SK-N-MC (cell line): Measurements from ENCODE around the gene SPATA46.

ENCODE experiments used
- DNase-seq: peaks from one replicate; pipeline ENCODE4 v3.0.0-alpha.2; 2011; ENCODE audit warnings: low read depth, low spot score
- H3K27ac ChIP-seq: fragments of 200-600 bp; sonication (generic); 2 replicates; pipeline ENCODE4 v1.5.1; 2016; ENCODE audit warnings: mixed run types
- H3K36me3 ChIP-seq: fragments of 200-600 bp; sonication (generic); 2 replicates; pipeline ENCODE4 v1.6.1; 2017; ENCODE audit warnings: antibody characterized with exemption, low read length, mixed read lengths; ENCODE audit not compliant: insufficient read depth
- H3K4me3 ChIP-seq: fragments of 200-600 bp; sonication (generic); 2 replicates; pipeline ENCODE4 v1.5.1; 2016
- H3K9ac ChIP-seq: fragments of 200-600 bp; sonication (generic); 2 replicates; pipeline ENCODE4 v1.8.0; 2017; ENCODE audit warnings: mixed run types, mixed read lengths; ENCODE audit not compliant: insufficient read length
- H3K9me3 ChIP-seq: fragments of 200-600 bp; sonication (generic); 2 replicates; pipeline ENCODE4 v1.6.1; 2017; ENCODE audit warnings: low read depth, mild to moderate bottlenecking, antibody characterized with exemption, low read length, moderate library complexity, mixed read lengths
- EZH2 ChIP-seq: fragments of 200-600 bp; sonication (generic); IDR thresholded peaks from one replicate; pipeline ENCODE4 v1.6.1; 2017; ENCODE audit warnings: antibody characterized with exemption
- FOXP2 ChIP-seq: optimal IDR thresholded peaks from 2 replicates; pipeline ENCODE3; 2011; ENCODE audit warnings: mild to moderate bottlenecking, moderate library complexity; ENCODE audit not compliant: insufficient read depth; ENCODE audit errors: extremely low read length, control extremely low read depth
- POLR2AphosphoS5 ChIP-seq: IDR thresholded peaks from 2 replicates; pipeline ENCODE4 v1.6.1; 2012; ENCODE audit warnings: mild to moderate bottlenecking, low read depth, low read length, borderline replicate concordance

SPATA46 gene

DNA sequence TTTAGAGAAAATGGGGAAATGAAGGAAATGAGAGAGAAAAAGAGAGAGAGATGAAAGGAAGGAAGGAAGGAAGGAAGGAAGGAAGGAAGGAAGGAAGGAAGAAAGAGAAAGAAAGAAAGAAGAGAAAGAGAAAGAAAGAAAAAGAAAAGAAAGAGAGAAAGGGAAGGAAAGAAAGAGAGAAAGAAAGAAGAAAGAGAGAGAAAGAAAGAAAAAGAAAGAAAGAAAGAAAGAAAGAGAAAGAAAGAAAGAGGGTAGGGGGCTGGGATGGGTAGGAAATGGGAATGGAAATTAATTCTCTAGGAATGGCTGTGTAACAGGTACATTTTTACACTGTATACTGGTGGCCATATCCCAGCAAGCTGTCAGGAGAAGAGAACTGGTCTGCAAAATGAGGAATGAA lies 39.6 kb upstream of the SPATA46 start:
- TF ChIP-seq POLR2AphosphoS5 = no peak
- no peak for TF ChIP-seq EZH2
- TF ChIP-seq FOXP2 = no peak
- no peak overlapping the region for H3K4me3 ChIP-seq
- no peak overlapping the region for H3K27ac ChIP-seq
- H3K9ac ChIP-seq = no peak overlapping the region
- no peak for DNase-seq
- H3K36me3 ChIP-seq = no peaks in the 10 kb centered on the region
- no peaks in the 10 kb centered on the region for H3K9me3 ChIP-seq

DNA sequence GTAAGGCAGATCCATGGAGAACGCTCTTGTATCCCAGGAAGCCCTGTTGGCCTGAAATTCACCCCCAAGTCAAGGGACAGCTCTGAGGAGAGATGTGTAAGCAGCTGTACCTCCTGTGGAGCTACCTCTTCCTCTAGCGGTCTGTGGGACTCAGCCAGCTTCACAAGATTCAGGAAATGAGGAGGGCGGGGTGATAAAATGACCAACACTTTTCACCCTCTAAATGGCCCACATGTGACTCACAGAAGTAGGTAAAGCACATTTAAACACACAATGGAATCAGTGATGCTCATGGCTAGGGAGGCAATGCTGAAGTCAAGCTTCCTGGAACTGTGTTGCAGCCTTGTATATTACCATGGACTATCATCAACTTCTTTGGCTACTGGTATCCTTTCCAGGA lies 35.3 kb upstream of the SPATA46 start, which contains the start of gene SH2D1B:
Gene SH2D1B, minus strand, starts transcription at position 135 of the 400 bp plus-strand sequence. Its CDS starts 120 bp downstream, at position 15.
- no peak within 1 kb of the TSS for H3K9ac ChIP-seq
- TF ChIP-seq FOXP2 (no peak), POLR2AphosphoS5 (no peak), EZH2 (no peak)

DNA sequence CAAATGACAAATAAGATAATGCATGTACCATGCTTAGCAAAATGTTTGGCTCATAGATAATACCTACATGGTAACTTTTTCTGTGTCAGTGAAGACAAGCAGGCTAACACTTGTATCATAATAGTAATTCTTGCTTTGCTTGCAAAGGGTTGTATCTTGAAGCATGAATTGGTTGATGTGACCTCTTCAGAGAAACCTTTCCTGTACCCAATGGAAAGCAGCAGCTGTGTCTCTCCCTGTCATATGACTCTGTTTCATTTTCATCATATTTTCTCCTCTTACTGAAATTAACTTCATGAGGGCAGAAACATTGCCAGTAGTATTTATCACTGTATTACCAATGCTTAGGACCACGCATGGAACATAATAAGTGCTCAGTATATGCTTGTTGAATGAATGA lies 30.9 kb upstream of the SPATA46 start:
- TF ChIP-seq EZH2 = no peak
- no peak for TF ChIP-seq FOXP2
- no peak for TF ChIP-seq POLR2AphosphoS5
- H3K9me3 ChIP-seq = no peaks in the 10 kb centered on the region; the same call in 1 of the 2 replicates
- no peak for DNase-seq
- no peak overlapping the region for H3K27ac ChIP-seq
- H3K9ac ChIP-seq = no peak overlapping the region
- no peak overlapping the region for H3K4me3 ChIP-seq
- H3K36me3 ChIP-seq = no peaks in the 10 kb centered on the region

More for the DNA sequence above, 35.3 kb upstream of the SPATA46 start, which contains the start of gene SH2D1B:
- no peak within 1 kb of the TSS for H3K4me3 ChIP-seq
- no peaks in the 10 kb centered on the region for H3K9me3 ChIP-seq
- no peak within 1 kb of the TSS for H3K27ac ChIP-seq
- H3K36me3 ChIP-seq = no peaks in the 10 kb centered on the region
- no peak for DNase-seq

DNA sequence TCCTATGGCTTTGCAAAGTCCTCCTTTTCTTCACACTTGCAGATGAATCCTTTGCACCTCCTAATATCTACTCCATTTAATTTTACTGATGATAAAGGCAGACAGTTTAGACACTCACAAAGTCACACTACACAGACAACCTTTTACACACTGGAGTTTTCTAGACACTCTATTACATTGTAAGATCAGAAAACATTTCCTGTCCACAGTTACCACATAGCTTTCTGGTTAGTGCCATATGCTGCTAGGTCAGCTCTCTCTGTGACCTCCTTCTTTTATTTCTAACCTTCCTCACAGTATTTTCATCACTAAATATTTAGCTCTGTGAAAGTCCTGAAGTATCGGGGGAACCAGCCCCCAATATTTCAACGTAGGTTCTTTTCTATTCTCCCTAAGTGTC lies 30.2 kb upstream of the SPATA46 start:
- no peak overlapping the region for H3K9ac ChIP-seq
- no peak for DNase-seq
- H3K36me3 ChIP-seq = no peaks in the 10 kb centered on the region
- TF ChIP-seq EZH2 (no peak), FOXP2 (no peak), POLR2AphosphoS5 (no peak)
- H3K27ac ChIP-seq = no peak overlapping the region
- no peak overlapping the region for H3K4me3 ChIP-seq
- H3K9me3 ChIP-seq = no peaks in the 10 kb centered on the region; the same call in 1 of the 2 replicates

DNA sequence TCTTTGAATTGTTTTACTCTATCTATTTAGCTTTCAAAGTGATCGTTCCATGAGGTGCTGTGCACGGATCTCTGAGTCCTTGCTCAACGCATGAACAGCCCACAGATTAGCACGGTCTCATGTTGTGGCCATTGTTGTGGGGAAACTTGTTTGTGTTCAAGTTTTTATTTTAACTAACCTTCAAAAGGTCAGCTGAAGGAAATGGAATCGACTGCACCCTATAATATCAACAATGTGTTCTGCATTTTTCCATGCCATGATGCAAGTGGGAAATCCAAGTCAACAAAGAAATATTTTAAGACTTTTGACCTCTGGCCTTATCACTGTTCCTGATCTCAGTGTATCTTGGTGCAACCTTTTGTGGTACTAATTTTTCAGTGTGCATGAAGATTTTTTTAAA lies 29.1 kb upstream of the SPATA46 start:
- Histone ChIP-seq H3K27ac (no peak overlapping the region), H3K4me3 (no peak overlapping the region), H3K9ac (no peak overlapping the region), H3K36me3 (no peaks in the 10 kb centered on the region), H3K9me3 (no peaks in the 10 kb centered on the region; the same call in 1 of the 2 replicates)
- DNase-seq = no peak
- TF ChIP-seq FOXP2 (no peak), POLR2AphosphoS5 (no peak), EZH2 (no peak)

DNA sequence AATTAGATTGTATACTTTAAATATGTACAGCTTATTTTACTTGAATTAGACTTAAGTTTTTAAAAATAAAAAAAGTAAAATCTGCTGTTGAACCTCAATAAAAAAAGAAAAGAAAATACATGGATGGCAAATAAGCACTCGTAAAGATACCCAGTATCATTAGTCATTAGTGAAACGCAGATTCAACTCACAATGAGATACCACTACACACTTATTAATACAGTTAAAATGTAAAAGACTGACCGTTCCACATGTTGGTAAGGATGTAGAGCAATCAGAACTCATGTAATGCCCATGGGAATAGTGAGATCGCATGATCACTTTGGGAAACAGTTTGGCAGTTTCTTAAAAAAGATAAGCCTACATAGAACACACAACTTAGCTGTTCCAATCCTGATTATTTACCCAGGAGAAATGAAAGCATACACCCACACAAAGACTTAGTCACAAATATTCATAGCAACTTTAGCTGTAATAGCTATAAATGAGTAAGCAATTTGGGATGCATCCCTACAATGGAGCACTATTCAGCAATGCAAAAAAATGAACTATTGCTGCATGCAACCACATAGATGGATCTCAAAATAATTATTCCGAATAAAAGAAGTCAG lies 28.0 kb upstream of the SPATA46 start:
- no peaks in the 10 kb centered on the region; the same call in 1 of the 2 replicates for H3K9me3 ChIP-seq
- H3K27ac ChIP-seq = no peak overlapping the region
- TF ChIP-seq POLR2AphosphoS5 = no peak
- H3K9ac ChIP-seq = no peak overlapping the region
- no peaks in the 10 kb centered on the region for H3K36me3 ChIP-seq
- H3K4me3 ChIP-seq = no peak overlapping the region
- no peak for DNase-seq

DNA sequence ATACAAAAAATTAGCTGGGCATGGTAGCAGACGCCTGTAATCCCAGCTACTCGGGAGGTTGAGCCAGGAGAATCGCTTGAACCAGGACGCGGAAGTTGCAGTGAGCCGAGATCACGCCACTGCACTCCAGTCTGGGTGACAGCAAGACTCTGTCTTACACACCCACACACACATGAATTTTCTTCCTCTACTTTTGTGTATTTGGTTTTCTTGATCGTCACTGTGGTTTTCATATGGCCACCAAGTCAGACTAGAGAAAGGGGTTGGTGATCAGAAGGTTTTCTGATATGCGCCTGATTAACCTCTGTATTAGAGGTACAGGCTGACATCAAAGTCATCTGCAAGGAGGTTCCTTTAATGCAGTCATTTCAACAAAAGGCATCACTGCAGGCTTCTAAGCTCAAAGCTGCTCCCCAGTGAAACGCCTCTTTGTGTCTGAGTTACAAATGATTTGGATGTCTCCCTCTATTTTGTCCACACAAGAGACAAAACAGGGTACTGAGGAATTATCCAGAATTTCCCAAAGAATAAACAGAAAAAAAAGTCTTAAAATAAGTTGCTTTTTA lies 24.2 kb upstream of the SPATA46 start:
- H3K36me3 ChIP-seq = no peaks in the 10 kb centered on the region
- no peak for DNase-seq
- no peaks in the 10 kb centered on the region; the same call in 1 of the 2 replicates for H3K9me3 ChIP-seq
- H3K4me3 ChIP-seq = no peak overlapping the region
- no peak for TF ChIP-seq POLR2AphosphoS5
- no peak for TF ChIP-seq EZH2
- TF ChIP-seq FOXP2 = no peak
- no peak overlapping the region for H3K9ac ChIP-seq
- no peak overlapping the region for H3K27ac ChIP-seq

DNA sequence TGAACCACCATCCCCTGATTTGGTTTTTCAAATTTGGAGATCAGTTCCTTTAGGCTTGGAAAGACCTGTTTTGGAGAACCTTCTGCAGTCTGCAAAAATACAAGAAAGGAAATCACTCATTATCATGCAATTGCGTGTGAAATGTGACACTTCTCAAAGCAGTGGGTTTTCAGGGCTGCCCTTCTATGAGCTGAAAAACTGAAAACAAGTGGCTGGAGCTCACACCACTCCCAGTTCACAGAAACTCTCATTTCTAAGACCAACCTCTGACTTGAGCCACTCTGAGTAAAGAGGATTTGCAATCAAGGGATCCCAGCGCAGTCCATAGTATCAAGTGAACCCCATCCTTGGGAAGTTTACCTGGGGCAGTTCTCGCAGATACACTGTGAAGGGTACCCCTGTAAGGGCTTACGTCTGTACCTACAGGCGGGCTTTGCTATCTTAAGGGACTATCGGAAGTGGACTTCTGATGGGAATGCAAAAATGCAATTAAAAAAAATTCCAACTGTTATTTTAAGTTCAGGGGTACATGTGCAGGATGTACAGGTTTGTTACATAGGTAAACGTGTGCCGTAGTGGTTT lies 22.4 kb upstream of the SPATA46 start:
- TF ChIP-seq FOXP2 (no peak), EZH2 (no peak), POLR2AphosphoS5 (no peak)
- Histone ChIP-seq H3K9ac (peak overlapping the region; percentile 11), H3K9me3 (no peaks in the 10 kb centered on the region; the same call in 1 of the 2 replicates), H3K4me3 (no peak overlapping the region), H3K36me3 (no peaks in the 10 kb centered on the region), H3K27ac (peak overlapping the region; percentile 74)
- no peak for DNase-seq

DNA sequence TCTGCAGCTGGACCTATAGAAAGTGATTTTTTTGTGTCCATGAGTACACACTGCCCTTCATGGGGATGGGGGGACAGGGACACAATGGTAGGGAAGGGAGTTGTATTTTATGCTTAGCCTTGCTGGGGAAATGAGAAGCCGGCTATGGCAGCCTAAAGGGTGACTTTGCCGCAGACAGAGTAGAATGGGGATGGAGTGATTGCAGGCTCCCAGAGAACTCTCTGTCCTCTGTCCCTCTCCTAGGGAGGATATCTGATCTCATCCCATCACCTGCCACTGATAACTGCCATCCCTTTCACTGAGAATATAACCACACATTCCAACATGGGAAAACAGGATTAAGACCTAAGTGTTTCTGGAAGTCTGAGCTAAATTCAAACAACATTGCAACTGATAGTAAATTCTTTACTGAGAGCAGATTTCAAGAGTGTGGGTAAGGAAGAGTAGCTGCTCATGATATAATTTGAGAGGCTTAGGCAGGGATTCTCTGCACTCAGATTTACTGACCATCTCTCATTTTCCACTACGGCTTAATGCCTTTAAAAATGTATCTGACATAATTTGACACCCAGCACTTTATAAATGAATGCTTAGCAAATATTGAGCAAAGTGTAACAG lies 21.4 kb upstream of the SPATA46 start:
- Histone ChIP-seq H3K27ac (peak overlapping the region; percentile 74), H3K9ac (no peak overlapping the region), H3K9me3 (no peaks in the 10 kb centered on the region; the same call in 1 of the 2 replicates), H3K36me3 (no peaks in the 10 kb centered on the region), H3K4me3 (no peak overlapping the region)
- TF ChIP-seq FOXP2 (no peak), EZH2 (no peak), POLR2AphosphoS5 (no peak)
- no peak for DNase-seq
